B cell (primary cell): ENCODE data around the gene COQ6. TPM values are rescaled to one million over a fixed set of nuclear protein-coding genes. Genes with fewer than 3 reads are reported as not detected.

Experiments
- ATAC-seq: fragments of 200-7000 bp; cut with Tn5 transposase; one replicate; pipeline ENCODE4 v1.10.0; 2021; ENCODE audit warnings: low read depth, mild to moderate bottlenecking, moderate number of reproducible peaks, moderate library complexity
- CTCF ChIA-PET: fragments of 350-600 bp; sonication (Branson Sonifier 250); formaldehyde crosslinking; loops from one replicate; lab custom pipeline; 2021; ENCODE audit warnings: antibody characterized with exemption, inconsistent platforms; lab: Charles Lee
- POLR2A ChIA-PET: fragments of 350-600 bp; sonication (Branson Sonifier 250); formaldehyde crosslinking; loops from one replicate; lab custom pipeline; 2021; ENCODE audit warnings: antibody characterized with exemption; lab: Charles Lee
- DNase-seq: peaks from one replicate; pipeline ENCODE4 v3.0.0; 2013
- H2AFZ ChIP-seq: 2 replicates; pipeline ENCODE4 v1.6.1; 2012; ENCODE audit warnings: mild to moderate bottlenecking, low read depth, low read length; ENCODE audit not compliant: insufficient read depth, poor library complexity, severe bottlenecking
- H3K27ac ChIP-seq, 2 donors: 1 replicate in 1 of 2; 2 replicates in 1 of 2; pipeline ENCODE4 v1.5.1; 2012 to 2013; ENCODE audit warnings: low read length in 2 of 2, mild to moderate bottlenecking in 2 of 2, moderate library complexity in 1 of 2
- H3K27me3 ChIP-seq, 4 experiments: fragments of 200-600 bp in 1 of 4; sonication (generic) in 1 of 4; replicated peaks in 1 of 4; 1 replicate in 2 of 4; 2 replicates in 2 of 4; pipeline versions ENCODE4 v1.6.1 to v1.7.0; 2013 to 2016; ENCODE audit warnings: low read length in 3 of 4, mild to moderate bottlenecking in 2 of 4, mixed read lengths in 1 of 4, moderate library complexity in 1 of 4; ENCODE audit not compliant: insufficient read depth in 4 of 4, control insufficient read depth in 3 of 4; ENCODE audit errors: control extremely low read depth in 1 of 4
- H3K36me3 ChIP-seq, 2 experiments: replicated peaks in 1 of 2; 1 replicate in 1 of 2; 2 replicates in 1 of 2; pipeline versions ENCODE4 v1.6.1 to v1.7.1; 2013; ENCODE audit warnings: low read length in 1 of 2; ENCODE audit not compliant: insufficient read depth in 2 of 2, control insufficient read depth in 1 of 2; ENCODE audit errors: control extremely low read depth in 1 of 2, extremely low read depth in 1 of 2
- H3K4me1 ChIP-seq, 2 donors: fragments of 200-600 bp in 1 of 2; sonication (generic) in 1 of 2; 1 replicate in 1 of 2; 2 replicates in 1 of 2; pipeline versions ENCODE4 v1.5.1 to v1.6.1; 2013 to 2017; ENCODE audit warnings: low read length in 2 of 2; ENCODE audit not compliant: control insufficient read depth in 2 of 2, insufficient read depth in 2 of 2
- H3K4me2 ChIP-seq: replicated peaks from 2 replicates; pipeline ENCODE3; 2012; ENCODE audit warnings: mild to moderate bottlenecking, low read depth, low read length; ENCODE audit not compliant: poor library complexity, severe bottlenecking
- H3K4me3 ChIP-seq, 5 experiments: fragments of 200-600 bp in 1 of 5; sonication (generic) in 1 of 5; 1 replicate in 3 of 5; 2 replicates in 2 of 5; pipeline versions ENCODE4 v1.5.1 to v1.7.0; 2011 to 2016; ENCODE audit warnings: low read length in 4 of 5, mild to moderate bottlenecking in 4 of 5, low read depth in 2 of 5, control low read depth in 1 of 5, moderate library complexity in 1 of 5; ENCODE audit not compliant: insufficient read depth in 1 of 5; ENCODE audit errors: control extremely low read depth in 1 of 5, extremely low read depth in 1 of 5
- H3K79me2 ChIP-seq: fragments of 200-600 bp; sonication (generic); one replicate; pipeline ENCODE4 v1.6.0; 2016; ENCODE audit warnings: low read length; ENCODE audit not compliant: control insufficient read depth, insufficient read depth
- H3K9ac ChIP-seq: fragments of 200-600 bp; sonication (generic); 2 replicates; pipeline ENCODE4 v1.6.1; 2017; ENCODE audit warnings: mild to moderate bottlenecking, low read length, moderate library complexity
- H3K9me3 ChIP-seq, 3 donors: one replicate each; pipeline versions ENCODE4 v1.6.1 to v1.7.1; 2013; ENCODE audit warnings: low read length in 2 of 3; ENCODE audit not compliant: control insufficient read depth in 2 of 3, insufficient read depth in 1 of 3; ENCODE audit errors: control extremely low read depth in 1 of 3
- H4K20me1 ChIP-seq: 2 replicates; pipeline ENCODE4 v1.6.0; 2012; ENCODE audit warnings: mild to moderate bottlenecking, low read length; ENCODE audit not compliant: insufficient read depth, control insufficient read depth, poor library complexity, severe bottlenecking
- H3K27ac Mint-ChIP-seq: one replicate; pipeline ENCODE4 v1.8.0; 2021; ENCODE audit warnings: mixed read lengths
- H3K27me3 Mint-ChIP-seq: one replicate; pipeline ENCODE4 v1.8.0; 2021; ENCODE audit warnings: mixed read lengths
- H3K4me1 Mint-ChIP-seq: one replicate; pipeline ENCODE4 v1.8.0; 2021; ENCODE audit warnings: mixed read lengths
- H3K4me3 Mint-ChIP-seq: one replicate; pipeline ENCODE4 v1.8.0; 2021; ENCODE audit warnings: mixed read lengths
- H3K9me3 Mint-ChIP-seq: one replicate; pipeline ENCODE4 v1.8.0; 2022; ENCODE audit warnings: mixed read lengths; ENCODE audit not compliant: insufficient read depth
- CTCF ChIP-seq: fragments of 200-600 bp; IDR thresholded peaks from one replicate; pipeline ENCODE4 v1.8.0; 2022; ENCODE audit warnings: antibody characterized with exemption, mild to moderate bottlenecking
- EZH2 ChIP-seq: IDR thresholded peaks from 2 replicates; pipeline ENCODE4 v1.6.1; 2012; ENCODE audit warnings: borderline replicate concordance, low read depth, mild to moderate bottlenecking, moderate library complexity, low read length; ENCODE audit not compliant: insufficient read depth, poor library complexity, severe bottlenecking
- WGBS: methylation state at CpG from one replicate; pipeline ENCODE4 v1.1.5; 2013; ENCODE audit warnings: missing lambda C conversion rate; ENCODE audit not compliant: insufficient coverage; 5-methylcytosine and 5-hydroxymethylcytosine counted together
- intact Hi-C: fragments of 100-400 bp; cut with micrococcal nuclease; formaldehyde crosslinking; loops from one replicate; pipeline ENCODE4 v1.10.0; 2022
- polyA plus RNA-seq: library from polyadenylated mRNA; depleted of rRNA; stranded (reverse); fragments of >200 nt; gene quantifications from 2 replicates; pipeline ENCODE4 v1.2.3, GENCODE V29; 2012
- total RNA-seq, 2 donors: library from RNA; stranded (reverse); fragments of 120-200 nt in 1 of 2; gene quantifications; 1 replicate in 1 of 2; 2 replicates in 1 of 2; pipeline versions ENCODE4 v1.2.3 to v1.2.4, GENCODE V29; 2013 to 2022

The COQ6 gene
- total and polyA plus RNA-seq, 2 donors (not counting 1 experiment from before 2014, with no cell fraction given): 38.2 to 38.4 TPM

- POLR2A ChIA-PET: no interaction called here
- Histone ChIP-seq H3K9me3 (no peaks in the 10 kb centered on the region), H3K4me3 (no peak overlapping the region), H3K36me3 (peaks cover 10 to 69% of the 10 kb centered on the region in 2 experiments), H3K79me2 (peaks cover 9% of the 10 kb centered on the region), H3K27ac (no peak overlapping the region), H4K20me1 (no peaks in the 10 kb centered on the region), H3K4me2 (no peak overlapping the region), H3K9ac (no peak overlapping the region), H3K4me1 (no peaks in the 10 kb centered on the region), H2AFZ (no peak overlapping the region), H3K27me3 (no peaks in the 10 kb centered on the region)
- TF ChIP-seq CTCF: no peak
- TF ChIP-seq EZH2: no peak
- CTCF ChIA-PET: no interaction called here
- H3K27ac Mint-ChIP-seq: no peak overlapping the region
- H3K4me3 Mint-ChIP-seq: no peak overlapping the region
- no peak for ATAC-seq
- no CpG with 5 or more reads among the region's 3 CpGs for WGBS
- intact Hi-C loops: no loop called here
- no peaks in the 10 kb centered on the region for H3K4me1 Mint-ChIP-seq
- DNase-seq: no peak
- H3K27me3 Mint-ChIP-seq: no peaks in the 10 kb centered on the region
- no peaks in the 10 kb centered on the region for H3K9me3 Mint-ChIP-seq
Observed at GRCh38 chr14:73903028-73903427, 47.1 kb upstream of the COQ6 start.

DNA sequence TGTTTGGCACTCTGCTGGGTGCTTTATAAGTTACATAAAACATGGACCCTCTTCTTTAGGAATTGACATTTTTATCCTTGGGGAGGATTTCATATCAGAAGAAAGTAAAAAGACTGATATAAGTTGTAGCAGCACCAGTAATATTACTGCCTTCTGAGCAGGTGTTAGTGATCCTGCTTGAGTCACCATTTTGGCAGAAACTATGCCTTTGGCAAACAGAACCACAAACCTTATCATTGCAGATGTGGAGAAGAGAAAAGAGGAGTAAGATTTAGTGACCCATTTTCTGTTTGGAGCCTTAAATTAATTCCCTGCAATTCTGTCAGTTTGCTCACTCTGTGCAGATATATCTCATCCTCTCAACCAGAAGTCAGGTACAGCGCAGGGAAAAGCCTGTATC, 40.4 kb upstream of the COQ6 start:
- Histone ChIP-seq H2AFZ (no peak overlapping the region), H4K20me1 (no peaks in the 10 kb centered on the region), H3K79me2 (peaks cover 24% of the 10 kb centered on the region), H3K27ac (no peak overlapping the region), H3K27me3 (no peaks in the 10 kb centered on the region), H3K4me1 (no peaks in the 10 kb centered on the region), H3K9me3 (peaks cover 0 to 5% (median 0%) of the 10 kb centered on the region in 3 donors), H3K4me3 (no peak overlapping the region), H3K9ac (no peak overlapping the region), H3K4me2 (no peak overlapping the region), H3K36me3 (peaks cover 21 to 64% of the 10 kb centered on the region in 2 experiments)
- ChIA-PET CTCF (no interaction called here), POLR2A (no interaction called here)
- Mint-ChIP-seq H3K27me3 (no peaks in the 10 kb centered on the region), H3K4me3 (no peak overlapping the region), H3K9me3 (no peaks in the 10 kb centered on the region), H3K27ac (no peak overlapping the region), H3K4me1 (no peaks in the 10 kb centered on the region)
- intact Hi-C loops: no loop called here
- ATAC-seq: no peak
- TF ChIP-seq EZH2 (no peak), CTCF (no peak)
- no peak for DNase-seq
- no CpG with 5 or more reads among the region's 1 CpG for WGBS
